ENCODE measurements around the gene IMPACT.

DNA sequence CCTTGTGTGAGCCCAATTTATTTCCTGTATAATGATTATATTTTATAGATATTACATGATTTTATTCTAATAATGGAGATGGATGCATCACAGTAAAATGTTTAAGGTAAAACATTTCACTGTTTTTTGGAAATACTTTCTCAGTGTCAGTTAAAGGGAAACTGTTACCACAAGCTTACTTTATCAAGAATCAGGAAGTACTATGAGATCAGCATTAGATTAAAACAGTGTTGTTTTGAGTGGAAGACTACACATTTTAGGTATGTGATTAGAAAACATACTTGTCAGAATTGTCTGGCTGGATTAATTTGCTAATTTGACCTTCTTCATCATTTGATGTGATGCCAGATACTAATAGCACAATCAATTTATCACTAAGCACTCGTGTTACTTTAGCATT is 33.9 kb downstream of the IMPACT start, which contains the start of gene HRH4:
- TF ChIP-seq, protein P1, sequence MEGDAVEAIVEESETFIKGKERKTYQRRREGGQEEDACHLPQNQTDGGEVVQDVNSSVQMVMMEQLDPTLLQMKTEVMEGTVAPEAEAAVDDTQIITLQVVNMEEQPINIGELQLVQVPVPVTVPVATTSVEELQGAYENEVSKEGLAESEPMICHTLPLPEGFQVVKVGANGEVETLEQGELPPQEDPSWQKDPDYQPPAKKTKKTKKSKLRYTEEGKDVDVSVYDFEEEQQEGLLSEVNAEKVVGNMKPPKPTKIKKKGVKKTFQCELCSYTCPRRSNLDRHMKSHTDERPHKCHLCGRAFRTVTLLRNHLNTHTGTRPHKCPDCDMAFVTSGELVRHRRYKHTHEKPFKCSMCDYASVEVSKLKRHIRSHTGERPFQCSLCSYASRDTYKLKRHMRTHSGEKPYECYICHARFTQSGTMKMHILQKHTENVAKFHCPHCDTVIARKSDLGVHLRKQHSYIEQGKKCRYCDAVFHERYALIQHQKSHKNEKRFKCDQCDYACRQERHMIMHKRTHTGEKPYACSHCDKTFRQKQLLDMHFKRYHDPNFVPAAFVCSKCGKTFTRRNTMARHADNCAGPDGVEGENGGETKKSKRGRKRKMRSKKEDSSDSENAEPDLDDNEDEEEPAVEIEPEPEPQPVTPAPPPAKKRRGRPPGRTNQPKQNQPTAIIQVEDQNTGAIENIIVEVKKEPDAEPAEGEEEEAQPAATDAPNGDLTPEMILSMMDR (IDR thresholded peaks at IDR 0.05), result no peak
- TF ChIP-seq POLR2A (IDR thresholded peaks at IDR 0.05), result no peak
